Activated CD4-positive, alpha-beta T cell treated with anti-CD3 and anti-CD28 coated beads, Interleukin-2, Interleukin-4, amounts not matched to agents 100 ng/mL and 50 ng/mL, durations not matched to agents 16 hours and 8 hours (primary cell): ENCODE results near the gene VENTX.
A peak's percentile ranks its signal among the peaks of the same experiment; 100 is the strongest.
"Not testable (repeated sequence)": the region's sequence is repeated elsewhere in the genome, so short reads cannot be mapped to it uniquely, and the experiment has no call there.

Experiments used
- DNase-seq: peaks from one replicate; pipeline ENCODE4 v3.0.0-alpha.2; 2020; ENCODE audit warnings: low spot score

Gene VENTX

DNA sequence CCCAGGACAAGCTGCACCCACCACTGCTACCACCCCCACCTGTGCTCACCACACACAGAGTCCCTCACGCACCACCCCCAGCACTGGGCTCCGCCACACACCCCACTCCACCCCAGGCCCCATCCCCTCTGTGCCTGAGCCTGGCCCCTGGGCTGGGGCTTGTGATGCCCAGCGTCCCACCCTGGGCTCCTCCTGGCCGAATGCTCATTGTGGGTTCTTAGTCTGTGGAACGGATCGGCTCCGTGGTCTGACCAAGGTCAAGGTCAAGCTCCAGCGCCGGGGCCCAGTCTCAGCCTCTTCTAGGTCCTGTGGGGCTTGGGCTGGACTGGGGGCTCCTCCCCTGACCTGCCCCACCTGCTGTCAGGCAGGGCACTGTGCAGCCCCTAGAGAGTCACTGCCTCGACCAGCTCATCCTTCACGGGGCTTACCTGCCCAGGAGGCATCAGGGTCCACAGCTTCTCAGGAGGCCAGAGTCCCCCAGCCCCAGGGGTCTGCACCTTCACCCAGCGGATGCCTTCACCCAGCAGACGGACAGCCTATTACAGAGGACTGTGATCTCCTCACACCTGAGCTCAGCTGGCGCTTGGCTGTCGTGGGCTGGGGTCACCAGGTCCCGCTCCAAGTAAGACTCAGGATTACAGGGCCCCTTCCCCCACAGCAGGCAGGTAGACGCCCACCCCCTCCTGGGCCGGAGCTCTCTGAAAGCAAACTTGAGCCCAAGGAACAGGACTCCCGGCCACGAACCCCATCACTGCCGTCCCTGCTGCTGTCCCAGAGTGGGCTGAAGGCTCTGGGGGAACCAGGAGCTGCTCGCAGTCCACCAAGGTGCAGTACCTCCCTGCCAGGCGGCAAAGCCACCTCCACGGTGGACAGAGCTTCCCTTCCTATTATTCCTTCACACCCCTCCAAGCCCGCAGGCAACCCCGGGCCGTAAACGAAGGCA is 22.9 kb upstream of the VENTX start:
- no peak for DNase-seq

DNA sequence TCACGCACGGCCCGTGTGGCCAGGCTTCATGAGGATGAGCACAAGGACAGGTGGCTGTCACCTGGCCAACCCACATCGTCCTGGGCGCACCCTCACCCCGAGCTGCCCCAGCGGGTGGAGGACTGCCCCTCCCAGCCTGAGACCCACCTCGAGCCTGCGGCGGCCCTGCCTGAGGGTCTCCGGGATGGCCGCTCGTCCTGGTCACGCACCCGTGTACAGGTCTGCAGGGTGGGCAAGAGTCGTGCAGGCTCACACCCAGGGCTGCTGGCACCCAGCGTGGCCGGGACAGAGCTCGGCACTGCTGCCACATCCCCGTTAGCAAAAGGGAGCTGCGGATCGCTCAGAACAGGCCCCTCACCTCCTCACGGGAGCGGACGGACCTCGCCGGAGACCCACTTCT is 22.1 kb upstream of the VENTX start:
- no peak for DNase-seq

GRCh38 chr10:133216776-133217175 is 20.9 kb upstream of the VENTX start:
- DNase-seq = no peak

DNA sequence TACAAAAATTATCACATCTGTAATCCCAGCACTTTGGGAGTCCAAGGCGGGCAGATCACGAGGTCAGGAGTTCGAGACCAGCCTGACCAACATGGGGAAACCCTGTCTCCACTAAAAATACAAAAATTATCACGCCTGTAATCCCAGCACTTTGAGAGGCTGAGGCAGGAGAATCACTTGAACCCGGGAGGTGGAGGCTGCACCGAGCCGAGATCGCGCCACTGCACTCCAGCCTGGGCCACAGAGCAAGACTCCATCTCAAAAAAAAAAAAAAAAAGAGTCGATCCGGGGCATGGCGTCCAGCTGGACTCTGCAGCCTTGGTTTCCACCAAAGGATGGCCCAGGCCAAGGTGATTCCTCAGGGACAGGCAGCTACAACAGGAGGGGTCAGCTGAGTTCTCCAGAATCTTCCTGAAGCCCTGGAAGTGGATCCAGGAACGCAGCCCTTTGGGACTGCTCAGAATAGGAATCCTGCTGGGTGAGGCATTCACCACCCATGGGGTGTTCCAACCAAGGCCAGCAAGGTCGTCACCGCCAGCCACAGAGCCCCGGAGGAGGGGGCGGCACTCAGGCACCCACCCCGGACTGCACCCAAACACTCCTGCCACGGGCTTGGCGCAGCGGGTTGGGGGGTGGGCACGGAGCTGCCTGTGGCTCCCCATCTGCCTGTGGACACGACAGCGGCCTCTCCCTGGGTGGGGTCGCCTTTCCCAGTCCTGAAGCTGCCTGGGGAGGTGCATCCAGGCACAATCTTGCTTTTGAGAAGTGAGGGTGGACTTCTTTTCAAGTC is 19.7 kb upstream of the VENTX start:
- DNase-seq = no peak

- no peak for DNase-seq
Measured at GRCh38 chr10:133218891-133219290, 18.8 kb upstream of the VENTX start.

DNA sequence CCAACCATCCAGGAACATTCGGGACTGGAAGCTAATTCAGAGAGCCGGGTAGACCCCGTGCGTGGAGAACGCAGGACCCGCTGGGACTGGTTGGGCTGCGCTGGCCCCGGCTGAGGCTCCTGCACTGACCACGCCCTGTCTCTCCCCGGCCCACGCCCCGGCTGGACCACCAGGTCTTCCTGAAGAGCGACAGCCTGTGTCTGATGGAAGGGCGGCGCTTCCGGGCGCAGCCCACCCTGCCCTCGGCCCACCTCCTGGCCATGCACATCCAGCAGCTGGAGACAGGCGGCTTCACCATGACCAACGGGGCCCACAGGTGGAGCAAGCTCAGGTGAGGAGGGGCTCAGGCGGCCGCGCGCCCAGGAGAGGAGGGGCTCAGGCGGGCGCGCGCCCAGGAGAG is 17.9 kb upstream of the VENTX start:
- DNase-seq = no peak

DNA sequence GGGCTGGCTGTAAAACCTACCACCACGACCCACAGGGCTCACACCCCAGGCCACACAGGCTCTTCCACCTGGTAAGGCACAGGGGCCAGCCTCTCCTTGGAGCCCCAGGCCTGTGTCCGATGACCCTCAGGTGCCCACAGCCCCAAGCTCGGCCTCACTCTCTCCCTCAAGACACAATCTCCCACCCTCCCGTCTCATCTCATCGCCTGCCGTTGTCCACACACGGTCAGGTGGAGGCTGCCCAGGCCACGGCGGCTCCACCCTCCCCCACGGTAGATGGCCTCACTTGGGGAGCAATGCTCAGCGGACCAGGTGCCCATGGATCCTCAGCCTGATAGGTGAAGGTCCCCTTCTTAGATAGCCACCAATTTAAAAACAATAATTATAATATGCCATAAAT is 16.3 kb upstream of the VENTX start:
- no peak for DNase-seq

DNA sequence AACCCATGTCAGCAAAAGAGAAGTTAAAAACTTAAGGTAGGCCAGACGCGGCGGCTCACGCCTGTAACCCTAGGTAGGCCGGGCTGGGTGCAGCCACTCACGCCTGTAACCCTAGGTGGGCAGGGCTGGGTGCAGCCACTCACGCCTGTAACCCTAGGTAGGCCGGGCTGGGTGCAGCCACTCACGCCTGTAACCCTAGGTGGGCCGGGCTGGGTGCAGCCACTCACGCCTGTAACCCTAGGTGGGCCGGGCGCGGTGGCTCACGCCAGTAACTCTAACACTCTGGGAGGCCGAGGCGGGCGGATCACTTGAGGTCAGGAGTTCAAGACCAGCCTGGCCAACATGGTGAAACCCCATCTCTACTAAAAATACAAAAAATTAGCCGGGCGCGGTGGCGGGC is 15.9 kb upstream of the VENTX start:
- DNase-seq = not testable (repeated sequence)

- no peak for DNase-seq
Measured at GRCh38 chr10:133224076-133224475, 13.6 kb upstream of the VENTX start.

- DNase-seq = no peak
Measured at GRCh38 chr10:133224756-133225372, 12.8 kb upstream of the VENTX start.

DNA sequence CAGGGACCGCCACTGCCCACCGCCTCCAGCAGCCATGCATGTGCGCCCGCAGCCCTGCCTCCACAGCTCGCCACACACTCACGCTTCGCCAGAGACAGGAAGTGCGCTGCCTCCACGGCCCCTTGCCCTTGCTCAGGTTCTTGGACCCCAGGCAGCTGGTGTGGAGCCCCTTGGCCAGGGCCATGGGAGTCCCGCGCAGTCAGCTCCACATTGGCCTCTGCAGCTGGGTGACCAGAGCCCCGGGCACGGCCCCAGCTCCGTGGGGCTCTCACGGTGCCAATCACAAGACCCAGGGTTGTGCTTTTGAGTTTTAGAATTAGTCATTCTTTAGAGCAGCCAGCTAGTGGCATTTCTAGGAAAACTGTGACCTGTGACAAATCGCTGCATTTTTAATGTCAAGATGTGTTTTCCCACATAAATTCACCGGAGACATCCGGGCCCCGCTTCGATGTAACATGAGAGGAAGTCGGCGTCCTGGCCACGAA is 11.9 kb upstream of the VENTX start:
- DNase-seq = peak; percentile 68

DNA sequence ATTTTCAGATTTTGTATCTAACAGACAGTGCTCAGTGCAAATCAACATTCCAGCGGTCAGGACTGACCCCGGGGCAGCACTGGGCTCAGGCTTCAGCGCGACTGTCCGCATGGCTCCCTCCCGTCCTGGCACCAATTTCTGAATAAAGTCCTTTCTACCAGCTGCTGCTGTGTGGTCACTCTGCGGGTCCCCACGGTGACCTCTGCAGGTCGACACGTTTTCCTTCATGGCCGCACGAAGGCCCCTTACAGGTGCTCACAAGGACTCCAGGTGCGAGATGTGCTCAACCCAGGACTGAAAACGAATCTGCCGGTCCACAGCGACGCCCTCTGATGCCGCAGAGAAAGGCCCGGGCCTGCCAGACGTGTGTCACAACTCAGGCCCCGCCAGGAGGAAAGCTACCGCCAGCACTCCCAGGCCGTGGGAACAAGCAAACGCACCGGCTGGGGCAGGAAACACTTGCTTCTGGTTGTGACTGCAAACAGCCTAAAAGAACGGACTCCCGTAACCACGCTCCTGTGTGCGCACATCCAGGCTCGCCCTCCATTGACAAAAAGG is 11.3 kb upstream of the VENTX start:
- DNase-seq = peak; percentile 31

- DNase-seq = no peak
Measured at GRCh38 chr10:133227256-133227655, 10.4 kb upstream of the VENTX start.

GRCh38 chr10:133229265-133230043 is 8.2 kb upstream of the VENTX start:
- DNase-seq = no peak

GRCh38 chr10:133230044-133230361 is 7.7 kb upstream of the VENTX start, which contains the start of gene UTF1:
Gene UTF1, plus strand, starts transcription at chr10:133230217. Its CDS starts 72 bp downstream, at chr10:133230289.
- no peak for DNase-seq

DNA sequence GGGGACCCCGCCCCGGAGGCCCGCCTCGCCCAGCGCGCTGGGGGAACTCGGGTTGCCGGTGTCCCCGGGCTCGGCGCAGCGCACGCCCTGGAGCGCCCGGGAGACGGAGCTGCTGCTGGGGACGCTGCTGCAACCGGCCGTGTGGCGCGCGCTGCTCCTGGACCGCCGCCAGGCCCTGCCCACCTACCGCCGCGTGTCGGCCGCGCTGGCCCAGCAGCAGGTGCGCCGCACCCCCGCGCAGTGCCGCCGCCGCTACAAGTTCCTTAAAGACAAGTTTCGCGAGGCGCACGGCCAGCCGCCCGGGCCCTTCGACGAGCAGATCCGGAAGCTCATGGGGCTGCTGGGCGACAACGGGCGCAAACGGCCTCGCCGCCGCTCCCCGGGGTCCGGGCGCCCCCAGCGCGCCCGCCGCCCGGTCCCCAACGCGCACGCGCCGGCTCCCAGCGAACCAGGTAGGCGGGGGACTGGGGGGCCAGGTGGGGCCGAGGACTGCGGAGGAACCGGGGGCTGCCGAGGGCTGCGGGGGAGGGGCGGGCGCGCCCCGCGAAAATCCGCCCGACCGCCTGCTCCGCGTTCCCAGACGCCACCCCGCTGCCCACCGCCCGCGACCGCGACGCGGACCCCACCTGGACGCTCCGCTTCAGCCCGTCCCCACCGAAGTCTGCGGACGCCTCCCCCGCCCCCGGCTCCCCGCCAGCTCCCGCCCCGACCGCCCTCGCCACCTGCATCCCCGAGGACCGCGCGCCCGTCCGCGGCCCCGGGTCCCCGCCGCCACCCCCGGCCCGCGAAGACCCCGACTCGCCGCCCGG is 7.1 kb upstream of the VENTX start:
- no peak for DNase-seq

DNA sequence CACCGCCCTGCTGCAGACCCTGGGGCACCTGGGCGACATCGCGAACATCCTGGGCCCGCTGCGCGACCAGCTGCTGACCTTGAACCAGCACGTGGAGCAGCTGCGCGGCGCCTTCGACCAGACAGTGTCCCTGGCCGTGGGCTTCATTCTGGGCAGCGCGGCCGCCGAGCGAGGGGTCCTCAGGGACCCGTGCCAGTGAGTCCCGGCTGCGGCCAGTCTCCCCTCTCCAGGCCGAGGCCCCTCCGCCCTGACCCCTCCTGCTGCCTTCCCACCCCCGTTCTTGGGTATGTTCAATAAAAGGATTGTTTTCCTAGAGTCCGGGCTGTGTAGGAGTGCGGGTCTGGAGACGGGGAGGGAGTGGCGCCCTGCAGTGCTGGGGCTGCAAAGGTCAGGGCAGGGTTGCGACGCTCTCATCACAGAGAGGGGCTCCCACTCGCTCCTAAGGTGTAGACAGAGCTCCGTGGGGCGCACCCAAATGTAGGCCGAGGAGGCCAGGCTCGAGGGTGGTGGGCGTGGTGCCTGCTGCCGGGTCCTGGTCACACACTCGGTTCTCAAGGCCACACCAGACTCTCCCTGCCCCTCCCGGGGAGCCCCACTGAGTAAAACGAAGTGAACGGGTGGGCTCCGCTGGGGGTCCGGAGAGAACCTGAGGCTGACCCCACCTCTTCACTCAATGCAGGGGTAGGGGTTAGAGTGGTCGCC is 6.3 kb upstream of the VENTX start:
- DNase-seq = no peak

- DNase-seq = no peak
Measured at GRCh38 chr10:133231946-133232574, 5.6 kb upstream of the VENTX start.

GRCh38 chr10:133234796-133235195 is 2.9 kb upstream of the VENTX start:
- not testable (repeated sequence) for DNase-seq
